Raji (cell line): ENCODE data around the gene GALNT16.

Experiments
- POLR2A ChIP-seq: IDR thresholded peaks from 2 replicates; pipeline ENCODE4 v1.6.1; 2011; ENCODE audit warnings: low read depth, low read length, control low read depth; ENCODE audit not compliant: insufficient read depth

GALNT16 gene

GRCh38 chr14:69370061-69370460 is 110.1 kb downstream of the GALNT16 start:
- TF ChIP-seq POLR2A: no peak

DNA sequence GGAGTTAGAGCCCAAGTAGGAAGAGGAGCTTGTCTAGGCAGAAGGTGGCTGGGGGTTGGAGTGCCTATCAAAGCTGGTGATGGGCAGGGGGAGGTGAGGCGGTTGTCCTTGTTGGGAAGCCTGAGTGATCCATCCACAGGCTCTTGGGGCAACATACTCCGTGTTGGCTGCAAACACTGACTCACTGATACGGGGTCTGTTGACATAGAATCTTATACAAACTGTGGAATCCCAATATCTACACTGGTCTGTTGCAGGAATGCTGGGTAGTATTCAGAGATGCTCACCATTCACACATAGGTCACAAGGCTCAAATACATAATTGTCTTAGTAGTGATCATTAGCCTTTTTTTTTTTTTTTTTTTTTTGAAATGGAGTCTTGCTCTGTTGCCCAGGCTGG is 112.2 kb downstream of the GALNT16 start:
- no peak for TF ChIP-seq POLR2A

- TF ChIP-seq POLR2A: no peak
Observed at GRCh38 chr14:69373104-69373503, 113.1 kb downstream of the GALNT16 start.

DNA sequence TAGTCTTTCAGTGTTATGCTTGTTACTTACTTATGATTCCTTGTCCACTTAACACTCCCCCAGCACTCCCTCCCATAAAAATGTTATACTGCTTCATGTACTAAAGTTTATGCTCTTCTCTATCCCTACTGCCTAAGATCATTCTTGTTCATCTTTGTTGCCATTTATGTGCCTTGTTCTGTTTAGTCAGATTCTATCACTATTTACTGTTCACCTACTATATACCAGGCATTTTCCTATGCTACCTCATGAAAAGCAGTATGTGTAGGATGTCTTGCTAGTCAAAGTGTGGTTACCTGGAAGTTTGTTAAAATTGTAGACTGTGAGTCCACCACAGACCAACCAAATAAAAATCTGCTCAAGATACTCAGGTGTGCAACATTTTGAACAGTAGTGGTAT is 114.3 kb downstream of the GALNT16 start:
- no peak for TF ChIP-seq POLR2A

DNA sequence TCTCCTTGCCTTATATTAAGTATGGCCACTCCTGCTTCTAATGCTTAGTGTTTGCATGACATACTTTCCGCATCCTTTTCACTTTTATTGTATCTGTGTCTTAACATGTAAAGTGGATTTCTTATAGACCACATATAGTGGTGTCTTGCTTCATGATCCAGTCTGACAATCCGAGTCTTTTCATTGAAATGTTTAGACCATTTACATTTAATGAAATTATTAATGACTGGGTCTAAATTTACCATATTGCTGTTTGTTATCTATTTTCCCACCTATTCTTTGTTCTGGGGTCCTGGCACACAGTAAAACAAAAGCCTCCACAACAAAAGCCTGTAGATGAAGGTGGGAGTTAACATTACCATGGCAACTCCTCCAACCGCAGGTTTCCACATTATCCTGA is 115.2 kb downstream of the GALNT16 start:
- no peak for TF ChIP-seq POLR2A

- TF ChIP-seq POLR2A: no peak
Observed at GRCh38 chr14:69375722-69376121, 115.8 kb downstream of the GALNT16 start.

- TF ChIP-seq POLR2A: no peak
Observed at GRCh38 chr14:69376439-69376838, 116.5 kb downstream of the GALNT16 start.

GRCh38 chr14:69378274-69378673 is 118.3 kb downstream of the GALNT16 start:
- no peak for TF ChIP-seq POLR2A

DNA sequence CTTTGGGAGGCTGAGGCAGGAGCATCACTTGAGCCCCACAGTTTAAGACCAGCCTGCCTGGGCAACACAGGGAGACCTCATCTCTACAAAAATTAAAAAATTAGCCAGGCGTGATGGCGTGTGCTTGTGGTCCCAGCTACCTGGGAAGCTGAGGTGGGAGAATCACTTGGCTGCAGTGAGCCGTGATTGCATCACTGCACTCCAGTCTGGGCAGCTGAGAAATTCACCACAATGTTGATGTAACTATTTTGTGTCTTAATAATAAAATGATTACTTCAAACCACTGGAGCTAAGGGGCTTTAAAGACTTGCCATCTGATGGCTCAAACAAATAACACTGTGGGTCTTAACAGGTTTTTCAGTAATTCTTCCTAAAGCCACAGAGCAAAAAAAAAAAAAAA is 127.4 kb downstream of the GALNT16 start:
- TF ChIP-seq POLR2A: no peak

DNA sequence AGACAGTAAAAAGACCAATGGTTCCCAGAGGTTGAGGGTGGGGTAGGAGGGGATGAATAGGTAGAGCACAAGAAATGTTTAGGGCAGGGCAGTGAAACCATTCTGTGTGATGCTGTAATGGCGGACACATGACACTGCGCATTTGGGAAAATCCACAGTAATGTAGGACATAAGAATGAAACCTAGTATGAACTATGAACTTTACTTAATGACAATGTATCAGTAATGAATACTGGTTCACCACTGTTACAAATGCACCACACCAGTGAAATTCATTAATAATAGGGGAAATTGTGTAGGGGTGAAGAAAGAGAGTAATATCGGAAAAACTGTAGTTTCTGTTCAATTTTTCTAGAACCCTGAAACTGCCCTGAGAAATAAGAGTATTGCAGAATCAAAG is 132.5 kb downstream of the GALNT16 start:
- no peak for TF ChIP-seq POLR2A

GRCh38 chr14:69395929-69396328 is 136.0 kb downstream of the GALNT16 start:
- no peak for TF ChIP-seq POLR2A

DNA sequence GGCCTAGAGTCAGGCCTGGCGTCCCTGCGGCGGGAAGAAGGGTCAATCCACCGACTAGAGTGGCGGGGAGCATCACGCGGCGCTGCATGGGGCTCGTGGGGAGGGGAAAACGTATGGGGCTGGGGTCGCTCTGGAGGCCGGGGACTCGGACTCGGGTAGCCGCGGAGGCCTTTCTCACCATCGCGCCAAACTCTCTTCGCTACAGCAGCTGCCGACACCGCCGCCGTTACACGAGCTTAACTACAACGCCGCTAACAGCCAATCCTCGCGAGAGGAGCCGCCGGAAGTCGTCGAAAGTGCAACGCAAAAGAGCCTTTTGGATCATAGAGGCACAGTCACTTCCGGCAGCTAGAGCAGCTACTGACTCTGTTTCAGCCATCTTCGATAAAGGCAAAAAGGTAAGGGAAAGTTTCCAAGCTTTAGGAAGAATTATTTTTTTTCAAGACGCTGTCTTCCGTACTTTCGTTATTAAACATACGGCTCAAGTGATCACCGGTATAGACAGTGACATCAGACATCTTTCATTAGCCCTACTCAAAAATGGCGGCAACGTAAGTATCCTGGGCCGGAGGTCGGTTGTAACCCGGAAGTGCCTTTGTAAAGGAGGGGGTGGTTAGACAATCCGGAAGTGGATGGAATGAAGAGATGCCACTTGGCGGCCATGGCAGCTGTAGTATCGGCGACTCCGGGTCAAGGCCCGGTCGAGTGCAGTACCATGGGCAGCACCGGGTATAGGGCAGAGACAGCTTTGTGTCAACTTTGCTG is 138.3 kb downstream of the GALNT16 start, which contains the start of the genes ERH and SLC39A9:
Gene ERH, minus strand, starts transcription at position 247 of the 765 bp plus-strand sequence. Its CDS starts 66 bp downstream, at position 181.
Gene SLC39A9, plus strand, starts transcription at position 640 of the 765 bp plus-strand sequence. CDS start 678 bp downstream, outside the sequence.
- peak; percentile 82 for TF ChIP-seq POLR2A

GRCh38 chr14:69398818-69399210 is 138.9 kb downstream of the GALNT16 start:
- TF ChIP-seq POLR2A: no peak

DNA sequence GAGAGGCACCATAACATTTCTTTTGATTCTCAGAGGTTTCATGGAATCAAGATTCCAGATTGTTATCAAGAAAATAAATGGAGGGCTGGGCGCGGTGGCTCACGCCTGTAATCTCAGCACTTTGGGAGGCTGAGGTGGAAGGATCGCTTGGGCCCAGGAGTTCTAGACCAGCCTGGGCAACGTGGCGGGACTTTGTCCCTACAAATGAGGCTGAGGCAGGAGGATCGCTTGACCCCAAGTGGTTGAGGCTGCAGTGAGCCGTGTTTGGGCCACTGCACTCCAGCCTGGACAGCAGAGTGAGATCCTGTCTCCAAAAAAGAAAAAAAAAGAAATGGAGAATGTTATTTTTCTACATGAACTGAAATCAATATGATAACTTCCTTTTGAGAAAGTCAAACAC is 139.8 kb downstream of the GALNT16 start:
- TF ChIP-seq POLR2A: no peak

DNA sequence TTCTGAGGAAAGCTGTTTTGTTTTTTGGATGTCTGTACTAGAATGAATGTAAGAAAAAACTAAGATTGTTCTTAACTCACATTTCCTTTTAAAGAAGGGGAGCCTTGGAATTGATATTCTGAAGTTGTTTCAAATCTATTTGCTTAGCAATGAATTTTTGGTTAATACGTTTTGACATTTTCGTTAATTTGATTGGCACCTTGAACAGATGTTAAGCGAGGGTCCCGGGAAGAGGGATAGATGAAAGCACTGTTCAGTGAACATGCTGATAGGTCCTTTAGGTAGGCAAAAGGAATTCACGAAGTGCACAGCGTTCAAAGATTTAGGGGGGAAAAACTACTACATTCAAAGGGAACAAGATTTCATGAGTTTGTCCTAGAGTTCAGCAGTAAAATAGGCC is 140.2 kb downstream of the GALNT16 start:
- no peak for TF ChIP-seq POLR2A

- no peak for TF ChIP-seq POLR2A
Observed at GRCh38 chr14:69401841-69402240, 141.9 kb downstream of the GALNT16 start.

DNA sequence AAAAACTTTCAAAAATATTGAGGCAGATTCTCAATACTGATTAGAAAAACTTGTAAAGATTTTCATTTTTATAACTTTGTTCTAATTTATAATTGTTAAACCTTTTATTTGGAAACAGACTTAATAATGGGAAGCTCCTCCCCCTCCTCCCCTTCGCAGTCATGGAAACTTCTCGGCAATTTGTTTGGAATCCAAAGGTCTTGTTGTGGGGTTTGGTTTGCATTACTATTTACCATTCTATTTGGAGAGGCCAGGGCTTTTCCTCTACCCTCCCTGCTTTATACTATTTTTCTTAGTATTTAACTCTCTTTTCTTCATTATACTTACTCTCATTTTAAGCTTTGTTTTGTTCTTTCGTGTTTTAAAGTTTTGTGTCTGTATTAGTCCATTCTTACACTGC is 144.5 kb downstream of the GALNT16 start:
- no peak for TF ChIP-seq POLR2A
